Liver (tissue), 9 donors: ENCODE measurements around the gene STXBP6. TPM values are rescaled to one million over a fixed set of nuclear protein-coding genes. Genes with fewer than 3 reads are reported as not detected.

Experiments
- DNase-seq: peaks from one replicate; pipeline ENCODE4 v3.0.0-alpha.2; 2017; ENCODE audit warnings: low spot score
- H3K27ac ChIP-seq, 2 donors: one replicate each; pipeline ENCODE4 v1.7.0; 2013; ENCODE audit warnings: inconsistent platforms in 2 of 2, low read length in 2 of 2, control low read depth in 1 of 2, low read depth in 1 of 2, mild to moderate bottlenecking in 1 of 2
- H3K27me3 ChIP-seq, 4 donors: one replicate each; pipeline versions ENCODE4 v1.6.1 to v1.7.0; 2013; ENCODE audit warnings: low read length in 3 of 4, inconsistent platforms in 1 of 4, mild to moderate bottlenecking in 1 of 4, moderate library complexity in 1 of 4; ENCODE audit not compliant: control insufficient read depth in 4 of 4, insufficient read depth in 4 of 4
- H3K36me3 ChIP-seq, 4 donors: one replicate each; pipeline versions ENCODE4 v1.6.1 to v1.7.0; 2013; ENCODE audit warnings: low read length in 3 of 4, mild to moderate bottlenecking in 3 of 4, low read depth in 1 of 4, moderate library complexity in 1 of 4; ENCODE audit not compliant: control insufficient read depth in 4 of 4, insufficient read depth in 3 of 4
- H3K4me1 ChIP-seq, 4 donors: one replicate each; pipeline versions ENCODE4 v1.6.1 to v1.7.0; 2013; ENCODE audit warnings: low read length in 3 of 4, mild to moderate bottlenecking in 3 of 4, moderate library complexity in 1 of 4; ENCODE audit not compliant: control insufficient read depth in 4 of 4, insufficient read depth in 4 of 4
- H3K4me3 ChIP-seq, 3 donors: one replicate each; pipeline versions ENCODE4 v1.6.1 to v1.7.0; 2013; ENCODE audit warnings: low read length in 3 of 3, control low read depth in 1 of 3, low read depth in 1 of 3, mild to moderate bottlenecking in 1 of 3
- H3K9ac ChIP-seq, 2 donors: one replicate each; pipeline ENCODE4 v1.7.0; 2013; ENCODE audit warnings: low read length in 2 of 2, mild to moderate bottlenecking in 2 of 2, moderate library complexity in 2 of 2, control low read depth in 1 of 2, low read depth in 1 of 2
- H3K9me3 ChIP-seq, 4 donors: one replicate each; pipeline versions ENCODE4 v1.6.1 to v1.7.0; 2013; ENCODE audit warnings: low read length in 3 of 4; ENCODE audit not compliant: control insufficient read depth in 4 of 4
- EGR1 ChIP-seq, 2 donors: IDR thresholded peaks; 2 replicates each; pipeline ENCODE4 v1.6.1; 2016 to 2018; ENCODE audit warnings: antibody characterized with exemption in 2 of 2, low read depth in 2 of 2
- FOXA1 ChIP-seq: IDR thresholded peaks from 2 replicates; pipeline ENCODE4 v1.6.1; 2016; ENCODE audit warnings: antibody characterized with exemption
- FOXA2 ChIP-seq: IDR thresholded peaks from 2 replicates; pipeline ENCODE4 v1.6.1; 2016; ENCODE audit warnings: antibody characterized with exemption
- GABPA ChIP-seq, 2 donors: IDR thresholded peaks in 1 of 2; conservative IDR thresholded peaks in 1 of 2; 2 replicates each; pipeline ENCODE4 v1.6.1; 2016; ENCODE audit warnings: antibody characterized with exemption in 2 of 2, mild to moderate bottlenecking in 1 of 2, moderate library complexity in 1 of 2
- HNF4A ChIP-seq, 2 donors: conservative IDR thresholded peaks; 2 replicates each; pipeline ENCODE4 v1.6.1; 2016; ENCODE audit warnings: antibody characterized with exemption in 2 of 2, mild to moderate bottlenecking in 2 of 2
- JUND ChIP-seq, 2 donors: IDR thresholded peaks; 2 replicates each; pipeline ENCODE4 v1.6.1; 2016; ENCODE audit warnings: antibody characterized with exemption in 2 of 2
- NR2F2 ChIP-seq: IDR thresholded peaks from 2 replicates; pipeline ENCODE4 v1.6.1; 2016; ENCODE audit warnings: antibody characterized with exemption
- RAD21 ChIP-seq, 2 donors: IDR thresholded peaks; 2 replicates each; pipeline ENCODE4 v1.6.1; 2016; ENCODE audit warnings: antibody characterized with exemption in 2 of 2, mild to moderate bottlenecking in 2 of 2
- RXRA ChIP-seq, 2 donors: IDR thresholded peaks; 2 replicates each; pipeline ENCODE4 v1.6.1; 2017 to 2018; ENCODE audit warnings: antibody characterized with exemption in 2 of 2, mild to moderate bottlenecking in 1 of 2
- SP1 ChIP-seq: IDR thresholded peaks from 2 replicates; pipeline ENCODE4 v1.6.1; 2018; ENCODE audit warnings: antibody characterized with exemption, mild to moderate bottlenecking
- TAF1 ChIP-seq: conservative IDR thresholded peaks from 2 replicates; pipeline ENCODE4 v1.6.1; 2016; ENCODE audit warnings: antibody characterized with exemption, mild to moderate bottlenecking
- YY1 ChIP-seq: IDR thresholded peaks from 2 replicates; pipeline ENCODE4 v1.6.1; 2016; ENCODE audit warnings: antibody characterized with exemption, mild to moderate bottlenecking
- WGBS: extraction: QIAGEN DNeasy Blood & Tissue Kit; methylation state at CpG from one replicate; pipeline ENCODE4 v1.1.7; 2013; 5-methylcytosine and 5-hydroxymethylcytosine counted together
- polyA plus RNA-seq, 2 donors: library from polyadenylated mRNA; stranded (reverse) in 1 of 2; unstranded in 1 of 2; fragments of 200-250 nt in 1 of 2; fragments of >200 nt in 1 of 2; fragmentation: Nextera tagmentation in 1 of 2; extraction: Ambion mirVana in 1 of 2; gene quantifications; one replicate each; pipeline versions ENCODE4 v1.2.1 to v1.2.3, GENCODE V29; 2013 to 2015
- total RNA-seq, 2 donors: library from RNA; depleted of rRNA; stranded (reverse); fragments of >200 nt; gene quantifications; one replicate each; pipeline ENCODE4 v1.2.3, GENCODE V29; 2014
- TF ChIP-seq, protein P1 (sequence below): IDR thresholded peaks from 2 replicates; pipeline ENCODE4 v1.6.1; 2016; ENCODE audit warnings: antibody characterized with exemption
- TF ChIP-seq, protein P2 (sequence below): IDR thresholded peaks from 2 replicates; pipeline ENCODE4 v1.6.1; 2016; ENCODE audit warnings: antibody characterized with exemption, mild to moderate bottlenecking
- TF ChIP-seq, protein P3 (sequence below): fragments of 150-350 bp; IDR thresholded peaks from 2 replicates; pipeline ENCODE4 v1.5.1; 2017; ENCODE audit warnings: improper control_type of control experiment, low read depth, low read length; ENCODE audit not compliant: missing input control
- TF ChIP-seq, protein P4 (sequence below): IDR thresholded peaks from 2 replicates; pipeline ENCODE4 v1.6.1; 2016; ENCODE audit warnings: antibody characterized with exemption
- TF ChIP-seq, protein P5 (sequence below): IDR thresholded peaks from 2 replicates; pipeline ENCODE4 v1.6.1; 2016; ENCODE audit warnings: antibody characterized with exemption
- donor health status: healthy.
- donor health status: healthy.
- donor health status: healthy.
- donor health status: healthy.
- donor health status: healthy.

STXBP6 gene
- total and polyA plus RNA-seq, 4 donors: 1.4 to 3.8 (median 1.8) TPM

DNA sequence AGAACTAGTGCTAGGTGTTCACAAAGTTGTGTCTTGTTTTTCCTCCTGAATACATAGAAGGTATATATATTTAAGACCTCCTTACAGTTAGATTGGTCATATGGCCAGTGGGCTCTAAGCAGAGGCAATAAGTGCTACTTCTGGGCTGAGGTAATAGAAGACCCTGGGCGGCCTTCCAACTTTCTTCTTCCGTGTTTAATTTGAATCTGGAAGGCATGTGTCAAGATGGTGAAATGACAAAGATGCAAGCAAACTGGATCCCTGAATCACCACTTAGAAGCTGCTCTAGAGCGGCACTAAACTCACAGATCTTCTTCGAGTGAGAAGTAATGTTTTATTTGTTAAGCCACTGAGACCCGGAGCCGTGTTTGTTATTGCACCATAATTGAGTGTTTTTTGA lies 215.0 kb downstream of the STXBP6 start:
- H3K27me3 ChIP-seq: no peaks in the 10 kb centered on the region
- 71% methylated on average over 6 of the region's 6 CpGs for WGBS
- H3K9me3 ChIP-seq: no peaks in the 10 kb centered on the region
- no peak overlapping the region for H3K27ac ChIP-seq
- no peaks in the 10 kb centered on the region for H3K36me3 ChIP-seq
- no peak for DNase-seq
- H3K9ac ChIP-seq: no peak overlapping the region
- TF ChIP-seq FOXA1 (no peak), JUND (IDR thresholded peaks at IDR 0.05) (no peak), RAD21 (IDR thresholded peaks at IDR 0.05) (no peak)
- TF ChIP-seq, protein P1, sequence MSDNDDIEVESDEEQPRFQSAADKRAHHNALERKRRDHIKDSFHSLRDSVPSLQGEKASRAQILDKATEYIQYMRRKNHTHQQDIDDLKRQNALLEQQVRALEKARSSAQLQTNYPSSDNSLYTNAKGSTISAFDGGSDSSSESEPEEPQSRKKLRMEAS: no peak
- H3K4me3 ChIP-seq: no peak overlapping the region
- H3K4me1 ChIP-seq: peaks cover 0 to 20% (median 7%) of the 10 kb centered on the region in 4 donors

DNA sequence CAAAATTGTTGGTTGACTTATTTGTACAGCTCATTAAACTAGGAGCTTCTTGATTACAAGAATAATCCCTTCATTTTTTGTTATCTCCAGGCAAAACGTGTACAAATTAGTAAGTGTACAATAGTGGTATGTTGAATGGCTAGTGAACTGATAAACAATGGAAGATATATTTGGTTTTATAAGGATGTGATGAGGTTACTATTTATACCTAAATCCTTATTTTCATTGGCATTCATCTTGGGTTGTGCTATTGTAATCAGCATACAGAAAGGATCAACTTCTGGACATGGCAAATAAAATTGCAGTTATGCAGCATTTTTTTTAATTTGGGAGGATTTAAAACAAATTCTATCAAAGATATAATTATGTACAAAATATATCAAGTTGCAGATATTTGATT lies 216.6 kb downstream of the STXBP6 start:
- TF ChIP-seq, protein P2, sequence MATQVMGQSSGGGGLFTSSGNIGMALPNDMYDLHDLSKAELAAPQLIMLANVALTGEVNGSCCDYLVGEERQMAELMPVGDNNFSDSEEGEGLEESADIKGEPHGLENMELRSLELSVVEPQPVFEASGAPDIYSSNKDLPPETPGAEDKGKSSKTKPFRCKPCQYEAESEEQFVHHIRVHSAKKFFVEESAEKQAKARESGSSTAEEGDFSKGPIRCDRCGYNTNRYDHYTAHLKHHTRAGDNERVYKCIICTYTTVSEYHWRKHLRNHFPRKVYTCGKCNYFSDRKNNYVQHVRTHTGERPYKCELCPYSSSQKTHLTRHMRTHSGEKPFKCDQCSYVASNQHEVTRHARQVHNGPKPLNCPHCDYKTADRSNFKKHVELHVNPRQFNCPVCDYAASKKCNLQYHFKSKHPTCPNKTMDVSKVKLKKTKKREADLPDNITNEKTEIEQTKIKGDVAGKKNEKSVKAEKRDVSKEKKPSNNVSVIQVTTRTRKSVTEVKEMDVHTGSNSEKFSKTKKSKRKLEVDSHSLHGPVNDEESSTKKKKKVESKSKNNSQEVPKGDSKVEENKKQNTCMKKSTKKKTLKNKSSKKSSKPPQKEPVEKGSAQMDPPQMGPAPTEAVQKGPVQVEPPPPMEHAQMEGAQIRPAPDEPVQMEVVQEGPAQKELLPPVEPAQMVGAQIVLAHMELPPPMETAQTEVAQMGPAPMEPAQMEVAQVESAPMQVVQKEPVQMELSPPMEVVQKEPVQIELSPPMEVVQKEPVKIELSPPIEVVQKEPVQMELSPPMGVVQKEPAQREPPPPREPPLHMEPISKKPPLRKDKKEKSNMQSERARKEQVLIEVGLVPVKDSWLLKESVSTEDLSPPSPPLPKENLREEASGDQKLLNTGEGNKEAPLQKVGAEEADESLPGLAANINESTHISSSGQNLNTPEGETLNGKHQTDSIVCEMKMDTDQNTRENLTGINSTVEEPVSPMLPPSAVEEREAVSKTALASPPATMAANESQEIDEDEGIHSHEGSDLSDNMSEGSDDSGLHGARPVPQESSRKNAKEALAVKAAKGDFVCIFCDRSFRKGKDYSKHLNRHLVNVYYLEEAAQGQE: no peak
- TF ChIP-seq, protein P3, sequence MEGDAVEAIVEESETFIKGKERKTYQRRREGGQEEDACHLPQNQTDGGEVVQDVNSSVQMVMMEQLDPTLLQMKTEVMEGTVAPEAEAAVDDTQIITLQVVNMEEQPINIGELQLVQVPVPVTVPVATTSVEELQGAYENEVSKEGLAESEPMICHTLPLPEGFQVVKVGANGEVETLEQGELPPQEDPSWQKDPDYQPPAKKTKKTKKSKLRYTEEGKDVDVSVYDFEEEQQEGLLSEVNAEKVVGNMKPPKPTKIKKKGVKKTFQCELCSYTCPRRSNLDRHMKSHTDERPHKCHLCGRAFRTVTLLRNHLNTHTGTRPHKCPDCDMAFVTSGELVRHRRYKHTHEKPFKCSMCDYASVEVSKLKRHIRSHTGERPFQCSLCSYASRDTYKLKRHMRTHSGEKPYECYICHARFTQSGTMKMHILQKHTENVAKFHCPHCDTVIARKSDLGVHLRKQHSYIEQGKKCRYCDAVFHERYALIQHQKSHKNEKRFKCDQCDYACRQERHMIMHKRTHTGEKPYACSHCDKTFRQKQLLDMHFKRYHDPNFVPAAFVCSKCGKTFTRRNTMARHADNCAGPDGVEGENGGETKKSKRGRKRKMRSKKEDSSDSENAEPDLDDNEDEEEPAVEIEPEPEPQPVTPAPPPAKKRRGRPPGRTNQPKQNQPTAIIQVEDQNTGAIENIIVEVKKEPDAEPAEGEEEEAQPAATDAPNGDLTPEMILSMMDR: no peak
- TF ChIP-seq FOXA1: no peak
- TF ChIP-seq JUND (IDR thresholded peaks at IDR 0.05): no peak
- H3K36me3 ChIP-seq: no peaks in the 10 kb centered on the region

DNA sequence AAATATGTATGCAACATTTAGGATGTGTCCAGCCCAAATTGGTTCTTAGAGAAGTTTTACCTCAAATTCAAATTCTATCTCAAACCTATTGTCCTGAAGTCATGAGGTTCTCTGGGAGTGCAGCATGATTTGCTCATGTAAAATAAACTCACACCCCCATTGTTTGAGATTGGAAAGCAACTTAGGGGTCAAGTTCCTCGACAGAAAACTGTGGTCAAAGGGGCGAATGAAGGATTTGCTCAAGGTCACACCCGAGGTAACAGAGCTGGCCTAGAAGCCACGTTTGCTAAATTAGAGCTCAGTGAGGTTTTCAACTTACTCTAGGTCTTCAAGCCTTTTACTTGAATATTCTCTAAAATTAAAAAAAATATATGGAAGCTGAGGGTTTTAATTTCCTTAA lies 218.3 kb downstream of the STXBP6 start:
- H3K4me1 ChIP-seq: no peaks in the 10 kb centered on the region
- no peak for DNase-seq
- no peaks in the 10 kb centered on the region for H3K27me3 ChIP-seq
- 58% methylated on average over 4 of the region's 4 CpGs for WGBS
- H3K4me3 ChIP-seq: no peak overlapping the region
- no peak overlapping the region for H3K9ac ChIP-seq
- no peaks in the 10 kb centered on the region for H3K36me3 ChIP-seq
- no peak overlapping the region for H3K27ac ChIP-seq
- H3K9me3 ChIP-seq: no peaks in the 10 kb centered on the region
- TF ChIP-seq SP1 (no peak), FOXA2 (no peak), HNF4A (conservative IDR thresholded peaks at IDR 0.05) (no peak), RXRA (IDR thresholded peaks at IDR 0.05) (no peak), FOXA1 (no peak), YY1 (no peak), NR2F2 (no peak), EGR1 (IDR thresholded peaks at IDR 0.05; ENCODE audit: low read depth in 2 of 2) (no peak), TAF1 (no peak), GABPA (IDR thresholded peaks at IDR 0.05 in 1 of 2, conservative IDR thresholded peaks at IDR 0.05 in 1 of 2) (no peak), JUND (IDR thresholded peaks at IDR 0.05) (no peak)
- TF ChIP-seq, protein P4, sequence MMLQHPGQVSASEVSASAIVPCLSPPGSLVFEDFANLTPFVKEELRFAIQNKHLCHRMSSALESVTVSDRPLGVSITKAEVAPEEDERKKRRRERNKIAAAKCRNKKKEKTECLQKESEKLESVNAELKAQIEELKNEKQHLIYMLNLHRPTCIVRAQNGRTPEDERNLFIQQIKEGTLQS: no peak
- TF ChIP-seq, protein P2: no peak
- TF ChIP-seq, protein P5, sequence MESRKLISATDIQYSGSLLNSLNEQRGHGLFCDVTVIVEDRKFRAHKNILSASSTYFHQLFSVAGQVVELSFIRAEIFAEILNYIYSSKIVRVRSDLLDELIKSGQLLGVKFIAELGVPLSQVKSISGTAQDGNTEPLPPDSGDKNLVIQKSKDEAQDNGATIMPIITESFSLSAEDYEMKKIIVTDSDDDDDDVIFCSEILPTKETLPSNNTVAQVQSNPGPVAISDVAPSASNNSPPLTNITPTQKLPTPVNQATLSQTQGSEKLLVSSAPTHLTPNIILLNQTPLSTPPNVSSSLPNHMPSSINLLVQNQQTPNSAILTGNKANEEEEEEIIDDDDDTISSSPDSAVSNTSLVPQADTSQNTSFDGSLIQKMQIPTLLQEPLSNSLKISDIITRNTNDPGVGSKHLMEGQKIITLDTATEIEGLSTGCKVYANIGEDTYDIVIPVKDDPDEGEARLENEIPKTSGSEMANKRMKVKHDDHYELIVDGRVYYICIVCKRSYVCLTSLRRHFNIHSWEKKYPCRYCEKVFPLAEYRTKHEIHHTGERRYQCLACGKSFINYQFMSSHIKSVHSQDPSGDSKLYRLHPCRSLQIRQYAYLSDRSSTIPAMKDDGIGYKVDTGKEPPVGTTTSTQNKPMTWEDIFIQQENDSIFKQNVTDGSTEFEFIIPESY: no peak

More for the DNA sequence above, 216.6 kb downstream of the STXBP6 start:
- Histone ChIP-seq H3K9ac (no peak overlapping the region), H3K4me3 (no peak overlapping the region), H3K9me3 (no peaks in the 10 kb centered on the region), H3K27ac (no peak overlapping the region), H3K4me1 (peaks cover 0 to 4% (median 2%) of the 10 kb centered on the region in 4 donors), H3K27me3 (no peaks in the 10 kb centered on the region)
- DNase-seq: no peak
- 86% methylated on average over 1 of the region's 1 CpG for WGBS
